GM18868 (cell line): ENCODE data around the gene UBR2.
"Not testable (repeated sequence)": the region's sequence is repeated elsewhere in the genome, so short reads cannot be mapped to it uniquely, and the experiment has no call there.

Experiments
- ATAC-seq: cut with Tn5 transposase; IDR thresholded peaks from one replicate; pipeline ENCODE4 v1.9.1; 2021; ENCODE audit warnings: mild to moderate bottlenecking, moderate library complexity; ENCODE audit not compliant: unreplicated experiment

Gene UBR2

GRCh38 chr6:42690872-42691271 is 127.0 kb downstream of the UBR2 start:
- no peak for ATAC-seq

GRCh38 chr6:42692137-42692911 is 128.5 kb downstream of the UBR2 start:
- ATAC-seq = no peak

- no peak for ATAC-seq
Measured at GRCh38 chr6:42693725-42694323, 130.0 kb downstream of the UBR2 start.

GRCh38 chr6:42694586-42694985 is 130.8 kb downstream of the UBR2 start:
- no peak for ATAC-seq

GRCh38 chr6:42696526-42697267 is 132.9 kb downstream of the UBR2 start:
- ATAC-seq = no peak

GRCh38 chr6:42697268-42697655 is 133.4 kb downstream of the UBR2 start:
- no peak for ATAC-seq

- ATAC-seq = no peak
Measured at GRCh38 chr6:42698217-42698616, 134.4 kb downstream of the UBR2 start.

- no peak for ATAC-seq
Measured at GRCh38 chr6:42702200-42702599, 138.4 kb downstream of the UBR2 start.

GRCh38 chr6:42702786-42703185 is 139.0 kb downstream of the UBR2 start:
- not testable (repeated sequence) for ATAC-seq

GRCh38 chr6:42704251-42704936 is 140.6 kb downstream of the UBR2 start:
- ATAC-seq = no peak

- ATAC-seq = no peak
Measured at GRCh38 chr6:42704937-42705374, 141.1 kb downstream of the UBR2 start.

GRCh38 chr6:42707595-42707994 is 143.8 kb downstream of the UBR2 start:
- no peak for ATAC-seq

- ATAC-seq = no peak
Measured at GRCh38 chr6:42708096-42708495, 144.3 kb downstream of the UBR2 start.

GRCh38 chr6:42709871-42710270 is 146.0 kb downstream of the UBR2 start:
- ATAC-seq = no peak

GRCh38 chr6:42710316-42710715 is 146.5 kb downstream of the UBR2 start:
- ATAC-seq = no peak

GRCh38 chr6:42711930-42712329 is 148.1 kb downstream of the UBR2 start:
- no peak for ATAC-seq

- ATAC-seq = no peak
Measured at GRCh38 chr6:42714098-42714761, 150.4 kb downstream of the UBR2 start.

- no peak for ATAC-seq
Measured at GRCh38 chr6:42715871-42716270, 152.0 kb downstream of the UBR2 start.

- no peak for ATAC-seq
Measured at GRCh38 chr6:42720739-42721138, 156.9 kb downstream of the UBR2 start.

- no peak for ATAC-seq
Measured at GRCh38 chr6:42722497-42722896, 158.7 kb downstream of the UBR2 start, which contains the start of gene PRPH2. Gene PRPH2, minus strand, starts transcription at chr6:42722597. Its CDS starts 263 bp downstream, at chr6:42722334.

- no peak for ATAC-seq
Measured at GRCh38 chr6:42724825-42725224, 161.0 kb downstream of the UBR2 start.
